ENCODE data around the gene RCAN1.
"Not testable (repeated sequence)": the region's sequence is repeated elsewhere in the genome, so short reads cannot be mapped to it uniquely, and the experiment has no call there.

The RCAN1 gene

DNA sequence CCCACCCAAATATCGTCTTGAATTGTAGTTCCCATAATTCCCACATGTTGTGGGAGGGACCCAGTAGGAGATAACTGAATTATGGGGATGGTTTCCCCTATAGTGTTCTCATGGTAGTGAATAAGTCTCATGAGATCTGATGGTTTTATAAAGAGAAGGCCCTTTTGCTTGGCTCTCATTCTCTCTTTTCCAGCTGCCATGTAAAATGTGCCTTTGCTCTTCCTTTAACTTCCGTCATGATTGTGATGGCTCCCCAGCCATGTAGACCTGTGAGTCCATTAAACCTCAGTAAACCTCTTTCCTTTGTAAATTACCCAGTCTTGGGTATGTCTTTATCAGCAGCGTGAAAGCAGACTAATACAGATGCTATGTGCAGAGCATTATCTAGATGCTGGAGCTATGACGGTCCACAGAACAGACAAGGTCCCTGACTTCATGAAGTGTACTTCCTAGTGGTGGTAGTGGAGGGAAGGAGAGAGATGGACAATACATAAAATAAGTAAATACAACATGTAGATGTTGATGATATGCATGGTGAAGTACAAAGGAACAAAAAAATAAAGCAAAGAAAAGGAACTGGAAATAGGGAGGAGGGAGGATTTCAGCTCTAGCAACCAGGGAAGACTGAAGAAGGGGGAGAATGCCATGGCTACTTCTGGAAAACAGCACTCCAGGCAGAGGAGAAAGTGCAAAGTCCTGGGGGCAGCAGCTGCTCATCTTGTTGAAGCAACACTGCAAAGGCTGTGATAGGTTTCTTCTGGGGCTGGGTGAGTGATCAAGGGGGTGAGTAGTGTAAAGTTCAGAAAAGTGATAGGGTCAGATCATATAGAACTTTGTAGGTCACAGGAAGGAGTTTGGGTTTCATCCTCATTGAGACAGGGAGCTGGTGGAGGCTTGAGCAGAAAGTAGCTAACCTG is 6.8 kb upstream of the RCAN1 start:
- no peak for DNase-seq

DNA sequence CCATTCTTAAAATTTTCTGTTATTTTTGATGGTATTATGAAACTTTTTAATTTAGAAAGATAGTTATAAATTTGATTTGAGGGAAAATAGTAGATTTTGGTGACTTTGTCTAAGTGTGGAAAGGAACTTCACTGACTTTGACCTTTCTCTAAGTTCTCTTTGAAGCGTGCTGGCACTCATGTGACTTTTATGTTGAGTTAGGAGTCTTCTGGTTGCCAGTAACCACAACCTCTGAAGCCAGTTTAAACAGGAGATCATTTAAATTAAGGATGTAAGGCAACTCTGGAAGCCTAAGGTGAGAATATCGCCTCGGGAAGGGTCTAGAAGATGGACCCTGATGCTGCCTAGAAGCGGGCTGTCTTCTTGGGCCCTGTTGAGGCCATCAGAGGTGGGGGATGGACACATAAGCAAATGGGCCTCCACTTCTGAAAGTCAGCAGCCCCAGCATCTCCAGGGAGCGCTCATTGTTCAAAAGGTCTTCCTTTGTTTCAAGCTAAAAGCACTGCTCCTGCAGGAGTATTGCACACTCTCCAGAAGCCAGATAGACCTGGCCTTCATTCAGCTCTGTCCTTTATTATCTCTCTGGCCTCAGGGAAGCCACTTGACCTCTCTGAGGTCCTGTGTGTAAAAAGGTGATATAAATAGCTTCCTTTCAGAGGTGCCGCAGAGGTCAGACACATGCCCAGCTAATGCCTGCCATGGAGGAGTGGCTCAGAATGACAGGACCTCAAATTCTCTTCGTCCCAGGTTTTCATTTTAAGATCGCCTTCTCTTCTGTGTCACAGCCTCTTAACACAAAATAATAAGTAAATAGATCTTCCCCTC is 5.1 kb upstream of the RCAN1 start:
- DNase-seq, result no peak

DNA sequence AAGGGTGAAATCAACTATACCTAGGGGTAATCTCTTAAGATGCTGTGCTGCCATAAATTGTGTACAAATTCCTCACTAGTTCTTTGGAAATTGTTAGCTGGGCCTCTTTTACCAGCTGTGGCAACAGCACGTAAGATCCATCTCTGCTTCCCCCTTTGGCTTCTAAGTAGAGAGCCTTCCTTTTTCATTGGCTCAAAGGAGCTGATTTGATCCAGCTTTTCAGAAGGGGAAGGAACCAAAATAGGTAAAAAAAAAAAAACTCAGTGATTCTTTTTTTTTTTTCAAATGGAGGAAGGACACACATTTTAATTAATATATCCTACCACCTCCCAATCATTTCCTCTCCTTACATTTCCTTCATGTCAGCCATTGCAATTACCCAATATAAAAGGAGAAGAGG is 4.0 kb upstream of the RCAN1 start:
- DNase-seq, result no peak

DNA sequence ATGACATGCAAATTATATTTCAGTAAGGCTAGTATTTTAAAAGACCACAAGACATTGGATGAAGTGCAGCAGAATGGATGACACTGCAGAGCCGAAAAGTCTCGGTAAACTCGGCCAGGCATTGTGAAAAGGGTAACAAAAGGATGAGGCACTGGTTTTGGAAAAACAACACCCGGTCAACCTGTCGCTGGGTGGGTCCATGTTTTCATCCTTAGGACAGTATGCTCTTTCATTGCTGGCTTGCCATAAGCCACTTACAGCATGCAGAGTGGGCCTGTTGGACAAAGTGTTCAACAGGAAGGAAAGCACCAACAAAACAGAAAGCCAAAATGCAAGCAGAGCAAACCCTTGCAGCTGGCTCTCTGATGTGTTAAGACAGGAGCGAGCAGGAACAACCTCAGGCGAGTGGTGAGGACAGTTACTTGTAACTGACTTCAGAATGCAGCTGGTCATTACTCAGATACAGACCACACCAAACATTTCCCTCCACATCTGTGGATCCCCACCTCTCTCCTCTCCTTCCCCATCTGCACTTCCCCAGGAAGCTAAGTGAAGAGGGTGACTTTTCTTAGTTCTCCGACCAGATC is 2.9 kb upstream of the RCAN1 start:
- DNase-seq, result no peak

DNA sequence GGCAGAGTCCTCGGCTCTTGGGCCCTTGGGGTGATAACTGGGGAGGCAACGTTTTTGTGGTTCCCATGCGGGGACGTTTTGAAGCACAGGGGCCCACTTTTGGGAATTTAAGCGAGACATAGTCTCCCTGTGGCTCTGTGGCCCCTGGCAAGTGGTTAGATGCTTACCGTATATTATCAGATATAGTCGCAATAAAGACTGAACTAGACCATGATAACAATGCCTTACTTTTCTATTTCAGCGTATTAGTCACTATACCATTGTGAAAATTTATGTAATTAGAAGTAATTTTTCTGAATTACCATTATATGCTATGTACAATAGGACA is 538 bp upstream of the RCAN1 start:
- DNase-seq, result no peak

DNA sequence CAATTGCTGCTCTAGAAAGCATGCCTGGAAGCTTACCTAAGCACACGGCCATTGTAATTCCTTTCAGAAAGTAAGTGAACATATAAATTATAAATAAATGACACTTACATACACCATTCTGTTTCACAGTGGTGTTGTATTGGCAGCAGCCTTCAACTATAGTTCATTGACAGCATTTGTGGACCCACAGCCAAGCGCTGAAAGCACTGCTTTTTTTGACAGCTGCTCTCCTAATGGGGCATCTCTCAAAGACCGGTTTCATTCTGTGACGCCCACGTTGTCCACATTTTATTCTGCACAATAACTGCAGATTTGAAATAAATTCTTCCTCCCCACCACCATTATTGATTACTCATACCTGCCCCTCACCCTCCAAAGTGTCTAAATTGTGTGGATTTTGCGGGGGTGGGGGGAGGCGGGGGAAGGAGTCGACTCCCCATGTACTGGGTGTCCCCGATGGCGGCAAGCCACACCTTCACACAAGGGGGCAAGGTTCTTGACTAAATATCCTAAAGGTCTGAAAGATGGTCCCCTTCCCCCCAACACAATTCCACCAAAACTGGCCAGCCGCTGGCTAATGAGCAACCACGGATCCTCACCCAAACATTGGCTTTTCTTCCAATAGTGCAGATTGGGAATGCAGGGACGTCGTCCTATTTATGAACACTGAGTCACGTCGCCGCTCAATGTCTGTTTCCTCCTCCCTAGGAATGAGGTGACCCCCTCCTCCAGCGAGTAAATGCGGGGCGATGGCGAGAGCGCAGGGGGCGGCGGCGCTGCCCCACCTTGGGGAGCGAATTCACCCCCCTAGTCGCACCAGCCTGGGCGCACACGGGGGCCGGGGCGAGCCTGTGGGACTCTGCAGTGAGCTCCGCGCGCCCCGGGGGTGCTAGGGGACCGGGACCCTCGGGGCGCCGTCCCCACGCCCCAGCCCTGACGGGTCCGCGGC is 960 bp downstream of the RCAN1 start:
- no peak for DNase-seq

DNA sequence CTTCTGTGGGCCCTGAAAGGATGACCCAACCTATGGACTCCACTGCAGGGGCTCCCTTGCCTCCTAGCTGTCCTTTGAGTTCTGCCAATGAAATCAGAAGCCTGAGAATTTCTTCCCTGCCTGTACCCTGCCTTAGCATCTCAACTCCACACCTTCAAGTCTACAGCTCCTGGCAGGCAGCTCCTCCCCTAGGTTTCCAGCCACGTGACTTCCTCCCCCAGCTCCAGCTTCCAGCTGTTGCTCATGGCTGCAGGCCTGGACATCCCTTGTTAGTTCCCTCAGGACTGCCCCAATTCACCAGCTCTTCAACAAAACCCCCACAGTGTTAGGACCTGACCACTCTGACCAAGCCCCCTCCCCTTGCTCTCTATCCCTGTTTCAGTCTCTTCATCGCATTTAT is 2.4 kb downstream of the RCAN1 start:
- DNase-seq, result no peak

DNA sequence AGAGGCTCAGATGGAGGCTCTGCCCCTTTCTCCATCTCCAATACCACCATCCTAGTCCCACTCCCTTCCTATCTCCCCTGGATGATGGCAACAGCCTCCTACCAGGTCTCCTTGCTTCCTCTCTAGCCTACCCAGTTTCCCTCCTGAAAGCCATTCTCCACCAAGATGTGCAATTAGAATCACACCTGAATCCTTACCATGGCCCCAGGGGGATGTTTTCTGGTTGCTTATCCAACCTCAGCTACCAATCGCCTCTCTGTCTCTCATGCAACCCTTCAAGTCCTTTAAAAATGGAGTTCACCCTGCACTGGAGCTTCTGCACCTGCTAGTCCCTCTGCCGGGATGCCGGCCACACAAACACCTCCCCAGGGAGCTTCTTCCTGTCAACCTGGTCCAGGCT is 2.9 kb downstream of the RCAN1 start:
- no peak for DNase-seq

DNA sequence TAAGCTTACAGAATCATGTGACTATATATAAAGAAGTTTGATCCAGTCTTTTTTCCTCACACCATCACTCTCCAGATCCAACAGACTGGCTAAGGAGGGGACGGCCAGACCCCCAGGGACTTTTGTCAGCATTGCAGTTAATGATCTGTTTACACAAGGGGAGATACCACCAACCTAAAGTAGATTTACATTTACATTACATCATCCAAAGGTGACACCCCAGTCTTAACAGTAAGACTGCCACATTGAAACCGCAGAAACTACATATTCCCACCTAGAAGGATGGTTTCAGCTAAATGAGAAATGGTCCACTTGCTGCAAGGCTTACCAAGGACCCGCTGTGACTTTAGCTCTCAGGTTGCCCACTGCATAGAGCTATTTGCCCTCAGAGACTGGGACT is 3.4 kb downstream of the RCAN1 start:
- no peak for DNase-seq

DNA sequence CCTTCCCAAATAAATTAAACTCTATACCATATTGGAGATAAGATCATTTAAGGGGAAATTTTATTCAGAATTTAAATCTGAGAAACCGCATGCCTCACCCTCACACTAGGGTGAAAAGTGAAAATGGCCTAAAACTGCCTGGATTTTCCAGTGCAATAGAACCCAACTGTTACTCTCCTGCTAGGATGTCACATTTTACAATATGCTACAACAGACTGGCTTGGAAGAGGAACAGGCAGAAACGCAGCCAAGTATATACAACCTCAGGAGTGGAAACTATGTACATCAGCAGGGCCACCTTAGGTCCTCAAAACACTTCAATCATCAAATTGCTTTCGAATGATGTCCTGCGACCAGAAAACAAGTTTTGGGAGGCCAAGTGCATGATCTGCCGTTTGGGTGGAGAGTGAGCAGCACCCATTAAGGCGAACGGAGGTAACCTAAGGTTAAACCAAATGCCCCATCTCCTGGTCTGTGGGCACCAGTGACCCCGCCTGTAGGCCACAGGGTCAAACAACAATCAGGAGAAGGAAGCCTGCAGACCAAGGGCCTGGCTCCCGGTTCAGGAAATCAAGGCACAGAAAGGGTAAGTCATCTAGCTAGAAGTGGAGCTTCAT is 4.9 kb downstream of the RCAN1 start:
- no peak for DNase-seq

DNA sequence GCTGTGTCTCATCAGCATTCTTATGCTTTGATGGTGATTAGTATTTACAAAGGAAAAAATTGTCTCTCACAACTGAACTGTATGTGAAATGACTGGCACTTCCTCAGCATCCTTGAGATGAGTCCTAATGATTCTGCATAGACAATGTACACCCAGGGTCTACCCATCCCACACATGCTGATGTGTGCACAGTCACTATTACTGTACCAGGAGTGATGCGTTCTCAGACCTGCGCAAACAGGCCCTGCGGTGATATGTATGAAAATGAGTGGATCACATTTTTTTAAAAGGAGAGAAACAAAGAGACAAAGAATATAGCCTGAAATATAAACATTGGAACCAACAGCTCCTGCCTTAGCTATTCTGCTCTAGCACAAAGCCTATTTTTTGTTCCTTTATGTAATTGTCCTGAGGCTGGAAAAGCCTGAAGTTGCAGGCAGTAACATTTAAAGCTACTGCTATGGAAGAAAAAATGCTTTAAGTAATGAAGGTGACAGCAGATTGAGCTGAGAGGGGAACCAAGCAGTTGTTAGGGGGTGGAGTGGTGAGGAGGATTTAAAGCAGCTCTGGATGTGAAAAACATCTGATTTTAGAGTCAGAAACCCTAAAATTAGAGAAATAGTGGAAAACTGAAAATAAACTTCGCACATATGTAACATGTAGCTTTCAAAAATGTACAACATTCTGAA is 5.5 kb downstream of the RCAN1 start:
- no peak for DNase-seq

DNA sequence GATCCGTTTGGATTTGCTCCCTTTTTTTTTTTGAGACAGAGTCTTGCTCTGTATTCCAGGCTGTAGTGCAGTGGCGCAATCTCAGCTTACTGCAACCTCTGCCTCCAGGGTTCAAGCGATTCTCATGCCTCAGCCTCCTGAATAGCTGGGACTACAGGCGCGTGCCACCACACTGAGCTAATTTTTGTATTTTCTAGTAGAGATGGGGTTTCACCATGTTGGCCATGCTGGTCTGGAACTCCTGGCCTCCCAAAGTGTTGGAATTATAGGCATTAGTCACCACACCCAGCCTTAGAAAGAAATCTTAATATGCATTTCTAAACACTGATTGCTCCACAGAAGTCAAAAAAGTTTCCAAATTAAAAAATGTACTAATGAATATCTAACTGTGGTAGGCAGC is 7.5 kb downstream of the RCAN1 start:
- not testable (repeated sequence) for DNase-seq

DNA sequence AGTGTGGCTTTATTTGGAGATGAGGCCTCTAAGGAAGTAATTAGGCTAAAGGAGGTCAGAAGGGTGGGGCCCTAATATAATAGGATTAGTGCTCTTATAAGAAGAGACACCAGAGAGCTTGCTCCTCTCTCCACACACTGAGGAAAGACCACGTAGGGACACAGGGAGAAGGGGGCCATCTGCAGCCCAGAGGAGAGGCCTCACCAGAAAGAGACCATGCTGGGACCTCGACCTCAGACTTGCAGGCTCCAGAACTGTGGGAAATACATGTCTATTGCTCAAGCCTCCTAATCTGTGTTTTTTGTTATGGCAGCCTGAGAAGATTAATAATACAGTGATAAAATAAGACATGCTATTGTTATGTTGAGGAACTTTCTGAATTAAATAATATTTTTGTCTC is 8.3 kb downstream of the RCAN1 start:
- DNase-seq, result no peak

DNA sequence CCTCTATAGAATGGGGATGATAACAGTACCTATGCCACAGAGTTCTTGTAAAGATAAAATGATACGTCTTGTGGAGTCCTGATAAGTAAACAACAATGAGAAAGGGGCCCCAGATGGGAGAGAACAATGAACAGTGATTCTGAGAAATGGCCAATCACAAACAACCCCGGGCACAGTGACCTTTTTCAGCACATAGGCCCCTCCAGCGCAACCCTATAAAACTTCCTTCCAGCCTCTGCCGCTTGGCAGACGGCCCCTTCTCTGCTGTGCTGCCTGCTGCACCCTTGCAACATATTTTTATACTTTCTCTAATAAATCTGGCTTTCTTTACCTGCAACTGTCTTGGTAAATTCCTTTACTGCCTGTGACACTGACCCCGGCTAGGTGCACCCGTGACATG is 8.9 kb downstream of the RCAN1 start:
- no peak for DNase-seq

DNA sequence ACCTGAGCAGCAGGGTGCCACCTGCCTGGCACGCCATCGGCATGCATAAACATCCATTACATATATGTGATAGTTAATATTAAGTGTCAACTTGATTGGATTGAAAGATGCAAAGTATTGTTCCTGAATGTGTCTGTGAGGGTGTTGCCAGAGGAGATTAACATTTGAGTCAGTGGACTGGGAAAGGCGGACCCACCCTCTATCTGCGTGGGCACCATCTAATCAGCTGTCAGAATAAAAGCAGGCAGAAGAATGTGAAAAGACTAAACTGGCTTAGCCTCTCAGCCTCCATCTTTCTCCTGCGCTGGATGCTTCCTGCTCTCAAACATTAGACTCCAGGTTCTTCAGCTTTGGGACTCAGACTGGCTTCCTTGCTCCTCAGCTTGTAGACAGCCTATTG is 10.0 kb downstream of the RCAN1 start:
- not testable (repeated sequence) for DNase-seq

DNA sequence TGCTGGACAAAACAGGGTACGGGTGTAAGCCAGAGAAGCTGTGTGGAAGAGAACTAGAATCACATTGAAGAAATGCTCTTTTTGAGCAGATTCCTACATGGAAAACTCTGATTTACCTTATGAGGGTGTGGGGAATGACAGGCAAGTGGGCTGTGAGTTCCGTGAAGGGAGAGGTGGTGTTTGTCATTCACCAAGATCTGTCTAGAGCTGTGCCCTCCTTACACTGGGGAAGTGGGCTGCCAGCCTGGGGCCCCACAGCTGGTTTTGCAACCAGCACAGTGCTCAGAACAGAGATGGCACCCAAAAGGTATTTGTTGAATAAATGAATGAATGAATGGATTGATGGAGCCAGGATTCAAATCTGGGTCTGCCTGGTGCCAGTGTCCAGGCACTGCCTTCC is 10.4 kb downstream of the RCAN1 start:
- no peak for DNase-seq

DNA sequence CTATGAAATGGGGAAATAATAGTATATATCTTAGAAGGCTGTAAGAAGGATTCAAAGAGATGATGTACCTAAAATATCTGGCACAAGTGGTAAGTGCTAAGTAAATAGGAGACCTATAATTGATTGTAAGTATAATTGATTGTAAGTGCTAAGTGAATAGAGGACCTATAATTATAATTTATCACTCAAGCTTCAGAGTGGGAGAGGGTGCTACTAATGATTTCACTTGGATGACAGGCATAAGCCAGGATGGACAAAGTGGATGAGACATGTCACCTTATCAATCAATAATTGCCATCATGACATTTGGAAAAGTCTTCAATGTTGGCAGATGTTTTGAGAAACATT is 11.2 kb downstream of the RCAN1 start:
- DNase-seq, result no peak

DNA sequence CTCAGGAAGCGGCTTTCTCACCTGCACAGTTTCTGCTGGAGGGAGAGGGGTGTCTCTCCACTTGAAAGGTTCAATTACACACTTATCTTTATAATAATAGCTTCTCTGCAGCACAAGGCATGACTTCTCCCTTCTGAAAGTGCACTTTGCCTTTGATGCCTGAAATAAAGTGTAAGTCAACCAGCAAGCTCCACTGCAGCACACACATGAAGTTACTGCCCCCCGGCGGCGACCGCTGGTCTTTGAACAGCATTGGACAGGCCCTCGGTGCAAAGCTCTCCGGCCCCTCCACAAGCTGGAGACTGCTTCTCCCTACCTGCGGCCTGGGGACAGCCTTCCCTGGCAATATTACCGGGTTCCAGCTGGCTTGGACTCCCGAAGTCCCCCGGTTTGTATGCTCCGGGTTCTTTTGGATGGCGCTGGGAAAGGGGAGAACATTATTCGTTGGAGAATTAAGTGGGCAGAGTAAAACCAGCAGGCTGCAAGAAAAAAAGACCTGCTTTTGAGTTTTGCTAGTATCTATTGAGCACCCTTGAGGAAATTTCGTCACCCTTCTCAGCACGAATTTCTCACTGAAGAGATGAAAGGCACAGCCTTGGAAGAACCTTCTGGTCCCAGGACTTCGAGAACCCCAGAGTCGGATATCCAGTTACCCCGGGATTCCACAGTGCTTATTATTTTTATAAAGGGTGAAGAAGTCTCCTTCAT is 11.8 kb downstream of the RCAN1 start:
- peak; percentile 7 for DNase-seq

DNA sequence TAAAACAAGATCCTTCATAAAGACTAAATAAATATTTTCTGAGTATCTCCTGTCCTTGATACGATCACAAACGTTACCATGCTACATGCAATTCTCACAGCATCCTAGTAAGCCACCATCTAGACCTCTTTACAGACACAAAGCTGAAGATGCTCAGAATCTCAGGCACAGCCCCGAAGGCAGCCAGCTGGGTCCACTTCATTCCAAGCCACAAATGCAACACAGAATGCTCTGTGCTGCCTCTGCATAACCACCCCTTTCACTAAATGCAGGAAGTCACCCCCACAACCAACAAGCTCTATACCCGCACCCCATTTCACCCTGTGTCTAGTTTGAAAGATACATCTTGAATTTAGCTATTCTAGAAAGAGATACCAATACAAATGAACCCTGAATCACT is 12.9 kb downstream of the RCAN1 start:
- no peak for DNase-seq

DNA sequence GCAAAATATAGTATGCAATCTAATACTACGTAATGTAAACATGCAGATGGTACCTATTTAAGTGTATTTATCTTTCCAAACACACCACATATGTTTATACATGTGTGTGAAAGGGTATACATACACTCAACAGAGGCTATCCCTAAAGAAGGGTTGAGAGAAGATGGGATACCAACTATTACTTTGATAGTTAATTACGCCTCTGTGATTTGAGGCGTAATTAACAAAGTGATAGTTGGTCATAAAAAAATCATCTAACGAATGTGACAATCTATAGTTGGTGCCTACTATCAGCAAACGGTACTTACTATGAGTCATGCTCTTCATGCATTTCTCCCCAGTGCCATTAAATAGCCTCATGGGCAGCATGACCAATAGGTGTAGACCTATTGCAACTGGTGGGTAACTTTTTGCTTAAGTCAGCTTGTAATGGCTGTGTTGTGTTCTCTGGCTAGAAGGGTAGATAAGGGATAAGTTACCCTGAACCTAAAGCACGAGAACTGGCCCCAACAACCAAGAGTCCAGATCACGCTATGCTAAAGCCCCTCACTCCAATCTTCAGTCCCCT is 15.3 kb downstream of the RCAN1 start:
- peak; percentile 26 for DNase-seq

DNA sequence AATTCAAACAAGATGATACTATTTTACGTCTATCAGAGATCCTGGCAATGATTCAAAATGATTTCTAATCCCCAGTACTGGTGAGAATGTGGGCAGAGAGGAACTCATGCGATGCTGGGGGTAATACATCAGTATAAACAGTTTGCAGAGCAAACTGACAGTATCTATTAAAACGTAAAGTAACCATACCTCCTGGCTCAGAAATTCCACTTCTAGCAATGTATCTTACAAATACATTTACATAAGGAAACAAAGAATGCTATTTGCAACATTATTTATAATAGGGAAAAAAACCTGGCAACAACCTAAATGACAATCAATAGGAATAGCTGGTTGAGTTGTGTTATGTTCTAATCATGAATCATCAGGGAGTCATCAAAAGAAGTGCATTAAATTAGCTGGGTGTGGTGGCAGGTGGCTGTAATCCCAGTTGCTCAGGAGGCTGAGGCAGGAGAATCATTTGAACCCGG is 15.9 kb downstream of the RCAN1 start:
- DNase-seq, result no peak

Measured in NCI-H2171 treated with DMSO at 0.1 percent for 48 hours (cell line).